Measurements from ENCODE around the gene HES6. TPM values are rescaled to one million over a fixed set of nuclear protein-coding genes. Genes with fewer than 3 reads are reported as not detected.
"Not testable (repeated sequence)": the region's sequence is repeated elsewhere in the genome, so short reads cannot be mapped to it uniquely, and the experiment has no call there.

The HES6 gene
- total and polyA plus RNA-seq, 2 experiments from 2014 or later: 8.8 to 11.2 TPM

GRCh38 chr2:238277695-238278094 lies 37.9 kb upstream of the HES6 start:
- Histone ChIP-seq H3K4me3 (no peak overlapping the region), H3K9me3 (ENCODE audit: low read depth) (no peaks in the 10 kb centered on the region), H3K36me3 (no peaks in the 10 kb centered on the region), H3K27ac (no peak overlapping the region), H3K27me3 (no peaks in the 10 kb centered on the region), H3K4me1 (ENCODE audit: low read depth) (no peaks in the 10 kb centered on the region)
- TF ChIP-seq, protein P1, sequence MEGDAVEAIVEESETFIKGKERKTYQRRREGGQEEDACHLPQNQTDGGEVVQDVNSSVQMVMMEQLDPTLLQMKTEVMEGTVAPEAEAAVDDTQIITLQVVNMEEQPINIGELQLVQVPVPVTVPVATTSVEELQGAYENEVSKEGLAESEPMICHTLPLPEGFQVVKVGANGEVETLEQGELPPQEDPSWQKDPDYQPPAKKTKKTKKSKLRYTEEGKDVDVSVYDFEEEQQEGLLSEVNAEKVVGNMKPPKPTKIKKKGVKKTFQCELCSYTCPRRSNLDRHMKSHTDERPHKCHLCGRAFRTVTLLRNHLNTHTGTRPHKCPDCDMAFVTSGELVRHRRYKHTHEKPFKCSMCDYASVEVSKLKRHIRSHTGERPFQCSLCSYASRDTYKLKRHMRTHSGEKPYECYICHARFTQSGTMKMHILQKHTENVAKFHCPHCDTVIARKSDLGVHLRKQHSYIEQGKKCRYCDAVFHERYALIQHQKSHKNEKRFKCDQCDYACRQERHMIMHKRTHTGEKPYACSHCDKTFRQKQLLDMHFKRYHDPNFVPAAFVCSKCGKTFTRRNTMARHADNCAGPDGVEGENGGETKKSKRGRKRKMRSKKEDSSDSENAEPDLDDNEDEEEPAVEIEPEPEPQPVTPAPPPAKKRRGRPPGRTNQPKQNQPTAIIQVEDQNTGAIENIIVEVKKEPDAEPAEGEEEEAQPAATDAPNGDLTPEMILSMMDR (IDR thresholded peaks at IDR 0.05; ENCODE audit: low read depth, low read length): no peak
- DNase-seq (ENCODE audit: low read depth in 1 of 2, low spot score in 1 of 2): no peak

GRCh38 chr2:238274152-238274865 lies 34.5 kb upstream of the HES6 start:
- H3K36me3 ChIP-seq: no peaks in the 10 kb centered on the region
- no peaks in the 10 kb centered on the region for H3K27me3 ChIP-seq
- TF ChIP-seq, protein P1 (IDR thresholded peaks at IDR 0.05; ENCODE audit: low read depth, low read length): no peak
- H3K4me1 ChIP-seq (ENCODE audit: low read depth): peaks cover 5% of the 10 kb centered on the region
- H3K9me3 ChIP-seq (ENCODE audit: low read depth): no peaks in the 10 kb centered on the region
- H3K4me3 ChIP-seq: no peak overlapping the region
- no peak for DNase-seq (ENCODE audit: low read depth in 1 of 2, low spot score in 1 of 2)
- H3K27ac ChIP-seq: no peak overlapping the region

DNA sequence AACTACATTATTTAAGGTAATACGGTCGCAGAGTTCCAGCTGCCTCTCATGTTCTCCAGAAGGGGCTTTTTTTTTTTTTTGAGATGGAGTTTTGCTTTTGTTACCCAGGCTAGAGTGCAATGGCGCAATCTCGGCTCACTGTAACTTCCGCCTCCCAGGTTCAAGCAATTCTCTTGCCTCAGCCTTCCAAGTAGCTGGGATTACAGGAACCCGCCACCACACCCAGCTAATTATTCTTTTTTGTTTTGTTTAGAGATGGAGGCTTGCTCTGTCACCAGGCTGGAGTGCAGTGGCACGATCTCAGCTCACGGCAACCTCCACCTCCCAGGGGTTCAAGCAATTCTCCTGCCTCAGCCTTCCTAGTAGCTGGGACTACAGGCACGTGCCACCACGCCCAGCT lies 33.6 kb upstream of the HES6 start:
- H3K9me3 ChIP-seq (ENCODE audit: low read depth); H3K27ac ChIP-seq; H3K36me3 ChIP-seq; DNase-seq (ENCODE audit: low read depth in 1 of 2, low spot score in 1 of 2); H3K4me3 ChIP-seq; H3K27me3 ChIP-seq; H3K4me1 ChIP-seq (ENCODE audit: low read depth): not testable (repeated sequence)

- H3K27me3 ChIP-seq: no peaks in the 10 kb centered on the region
- H3K36me3 ChIP-seq: peaks cover 3% of the 10 kb centered on the region
These were observed 32.3 kb upstream of the HES6 start for GRCh38 chr2:238272156-238272555.

DNA sequence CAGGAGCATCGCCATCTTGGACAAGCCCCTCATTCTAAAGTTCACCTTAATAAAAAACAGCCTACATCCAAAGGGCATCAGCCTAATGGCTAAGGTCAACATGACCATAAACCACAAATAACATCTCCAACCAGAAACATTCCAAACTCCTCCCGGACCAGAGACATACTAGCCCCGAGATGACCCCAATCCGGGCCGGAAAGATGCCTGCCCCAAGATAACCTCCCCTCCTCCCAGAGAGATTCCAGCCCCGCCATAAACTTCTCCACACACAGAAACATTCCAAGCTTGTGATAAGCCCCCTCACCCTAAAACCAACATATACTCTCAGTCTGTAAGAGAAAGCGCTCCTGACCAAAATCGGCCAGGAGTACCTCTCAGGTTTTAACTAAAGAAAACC lies 31.8 kb upstream of the HES6 start:
- not testable (repeated sequence) for H3K4me1 ChIP-seq (ENCODE audit: low read depth); H3K27ac ChIP-seq; H3K4me3 ChIP-seq; H3K9me3 ChIP-seq (ENCODE audit: low read depth); H3K36me3 ChIP-seq; H3K27me3 ChIP-seq; DNase-seq (ENCODE audit: low read depth in 1 of 2, low spot score in 1 of 2)

More at GRCh38 chr2:238272156-238272555, 32.3 kb upstream of the HES6 start:
- Histone ChIP-seq H3K27ac (no peak overlapping the region), H3K9me3 (ENCODE audit: low read depth) (no peaks in the 10 kb centered on the region), H3K4me1 (ENCODE audit: low read depth) (peaks cover 5% of the 10 kb centered on the region), H3K4me3 (no peak overlapping the region)
- TF ChIP-seq, protein P1 (IDR thresholded peaks at IDR 0.05; ENCODE audit: low read depth, low read length): no peak
- no peak for DNase-seq (ENCODE audit: low read depth in 1 of 2, low spot score in 1 of 2)

DNA sequence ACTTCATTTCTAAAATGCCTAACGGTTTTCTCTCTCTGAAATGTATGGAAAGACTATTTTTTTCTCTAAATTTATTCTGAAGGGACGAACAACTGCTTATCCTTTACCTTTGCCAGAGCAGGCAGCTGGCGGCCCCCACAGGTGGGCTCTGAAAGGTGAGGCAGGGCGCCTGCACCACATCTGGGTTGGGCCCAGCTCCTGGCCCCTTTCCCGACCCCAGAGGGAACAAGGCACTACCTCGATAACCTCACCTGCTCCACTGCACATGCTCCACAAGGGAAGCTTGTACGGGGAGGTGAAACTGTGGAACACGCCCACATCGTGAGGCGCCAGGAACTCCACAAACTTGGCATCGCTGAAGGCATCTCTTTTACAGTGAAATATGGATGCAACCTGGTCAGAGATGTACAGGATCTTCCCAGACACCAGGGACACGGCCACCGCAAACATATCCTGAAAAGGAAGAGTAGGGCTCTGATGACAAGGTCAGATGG lies 31.3 kb upstream of the HES6 start:
- Histone ChIP-seq H3K9me3 (ENCODE audit: low read depth) (no peaks in the 10 kb centered on the region), H3K4me1 (ENCODE audit: low read depth) (peaks cover 5% of the 10 kb centered on the region), H3K4me3 (no peak overlapping the region), H3K27ac (no peak overlapping the region), H3K27me3 (no peaks in the 10 kb centered on the region), H3K36me3 (peaks cover 3% of the 10 kb centered on the region)
- TF ChIP-seq, protein P1 (IDR thresholded peaks at IDR 0.05; ENCODE audit: low read depth, low read length): no peak
- no peak for DNase-seq (ENCODE audit: low read depth in 1 of 2, low spot score in 1 of 2)

All from cardiac muscle cell (in vitro differentiated cells and primary cell).